Gastroesophageal sphincter (tissue), 4 donors: ENCODE results near the gene ZBTB20. TPM values are rescaled to one million over a fixed set of nuclear protein-coding genes. Genes with fewer than 3 reads are reported as not detected.

ENCODE experiments used
- ATAC-seq: fragments of 150-250 bp; one replicate; pipeline ENCODE4 v1.9.1; 2016; ENCODE audit warnings: mild to moderate bottlenecking, moderate library complexity
- H3K27ac ChIP-seq, 4 donors: fragments of 200-600 bp; sonication (generic) in 3 of 4; 1 replicate in 3 of 4; 2 replicates in 1 of 4; pipeline ENCODE4 v1.5.1; 2016 to 2019
- H3K27me3 ChIP-seq: fragments of 200-600 bp; sonication (generic); one replicate; pipeline ENCODE4 v1.5.1; 2019
- H3K36me3 ChIP-seq, 2 donors: fragments of 200-600 bp; sonication (generic); one replicate each; pipeline ENCODE4 v1.5.1; 2019; ENCODE audit warnings: control low read depth in 1 of 2
- H3K4me1 ChIP-seq, 3 donors: fragments of 200-600 bp; sonication (generic); 1 replicate in 2 of 3; 2 replicates in 1 of 3; pipeline ENCODE4 v1.5.1; 2016 to 2019; ENCODE audit warnings: control low read depth in 2 of 3
- H3K4me3 ChIP-seq, 2 donors: fragments of 200-600 bp; sonication (generic); one replicate each; pipeline ENCODE4 v1.5.1; 2019; ENCODE audit warnings: mild to moderate bottlenecking in 1 of 2, moderate library complexity in 1 of 2
- H3K9me3 ChIP-seq, 3 donors: fragments of 200-600 bp; sonication (generic); one replicate each; pipeline ENCODE4 v1.5.1; 2017 to 2019; ENCODE audit warnings: control low read depth in 2 of 3
- EP300 ChIP-seq: sonication (generic); formaldehyde crosslinking; IDR thresholded peaks from one replicate; pipeline ENCODE4 v1.6.1; 2017; ENCODE audit warnings: antibody characterized with exemption, mild to moderate bottlenecking
- POLR2A ChIP-seq, 2 donors: fragments of 450-650 bp; IDR thresholded peaks; one replicate each; pipeline ENCODE4 v1.6.1; 2017; ENCODE audit warnings: antibody characterized with exemption in 2 of 2, mild to moderate bottlenecking in 2 of 2, moderate library complexity in 1 of 2
- POLR2AphosphoS5 ChIP-seq: sonication (generic); formaldehyde crosslinking; IDR thresholded peaks from one replicate; pipeline ENCODE4 v1.6.1; 2017; ENCODE audit warnings: antibody characterized with exemption
- WGBS, 2 donors: methylation state at CpG; one replicate each; pipeline ENCODE4 v1.1.5; 2018; ENCODE audit warnings: low coverage in 1 of 2; 5-methylcytosine and 5-hydroxymethylcytosine counted together
- total RNA-seq, 4 donors: library from RNA; depleted of rRNA; stranded (reverse); fragments of >200 nt; gene quantifications; one replicate each; pipeline ENCODE4 v1.1.0, GENCODE V29; 2016
- TF ChIP-seq, protein P1 (sequence below), 4 experiments: fragments of 200-600 bp in 2 of 4; fragments of 450-650 bp in 2 of 4; sonication (generic) in 1 of 4; IDR thresholded peaks; one replicate each; pipeline ENCODE4 v1.5.1; 2017 to 2019; ENCODE audit warnings: antibody characterized with exemption in 4 of 4, mild to moderate bottlenecking in 2 of 4, moderate library complexity in 2 of 4

Gene ZBTB20
- total RNA-seq, 4 donors from 2014 or later = 53.1 to 113 (median 98.4) TPM

DNA sequence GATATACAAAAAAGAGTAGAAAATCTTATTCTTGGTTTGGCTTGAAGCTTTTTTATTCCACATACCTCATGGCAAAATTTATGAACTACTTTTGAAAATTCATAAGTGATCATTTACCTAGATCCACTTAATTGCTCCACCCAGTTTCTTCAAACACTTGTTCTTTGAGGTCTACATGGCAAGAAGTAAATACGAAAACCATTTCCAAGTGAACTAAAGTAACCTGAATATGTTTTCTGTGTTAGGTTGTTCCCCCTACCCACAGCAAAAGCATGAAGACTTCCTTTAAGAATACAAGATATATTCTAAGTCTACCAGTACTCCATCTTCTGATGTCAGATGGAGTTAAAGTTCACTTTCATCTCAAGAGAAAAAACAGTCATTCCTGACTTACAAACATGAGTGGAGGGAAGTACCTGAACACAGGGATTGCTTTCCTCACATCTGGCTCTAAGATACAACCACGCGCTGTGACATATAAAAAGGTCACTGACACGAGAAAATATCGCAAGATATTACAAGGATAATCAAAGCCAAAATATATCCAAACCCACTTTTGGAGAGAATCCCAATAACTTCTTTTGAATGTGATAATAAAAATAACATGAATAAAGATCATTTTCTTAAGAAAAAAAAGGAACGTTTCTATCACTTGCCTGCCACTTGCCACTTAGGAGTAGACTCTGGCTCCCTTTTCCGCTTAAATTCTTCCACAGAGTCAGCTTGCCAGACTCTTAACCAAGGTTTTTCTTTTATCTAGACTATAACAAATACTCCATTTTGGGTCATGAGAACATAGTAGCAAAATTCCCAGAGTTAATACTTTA, 428.8 kb downstream of the ZBTB20 start:
- ATAC-seq = no peak
- H3K36me3 ChIP-seq = no peaks in the 10 kb centered on the region
- H3K27me3 ChIP-seq = no peaks in the 10 kb centered on the region
- no peaks in the 10 kb centered on the region for H3K9me3 ChIP-seq
- no peak overlapping the region for H3K27ac ChIP-seq
- H3K4me3 ChIP-seq = no peak overlapping the region
- WGBS, 2 donors = 80 to 88% methylated on average over 6 to 7 of the region's 7 CpGs
- H3K4me1 ChIP-seq = peaks cover 0 to 17% (median 0%) of the 10 kb centered on the region in 3 donors
- TF ChIP-seq, protein P1, sequence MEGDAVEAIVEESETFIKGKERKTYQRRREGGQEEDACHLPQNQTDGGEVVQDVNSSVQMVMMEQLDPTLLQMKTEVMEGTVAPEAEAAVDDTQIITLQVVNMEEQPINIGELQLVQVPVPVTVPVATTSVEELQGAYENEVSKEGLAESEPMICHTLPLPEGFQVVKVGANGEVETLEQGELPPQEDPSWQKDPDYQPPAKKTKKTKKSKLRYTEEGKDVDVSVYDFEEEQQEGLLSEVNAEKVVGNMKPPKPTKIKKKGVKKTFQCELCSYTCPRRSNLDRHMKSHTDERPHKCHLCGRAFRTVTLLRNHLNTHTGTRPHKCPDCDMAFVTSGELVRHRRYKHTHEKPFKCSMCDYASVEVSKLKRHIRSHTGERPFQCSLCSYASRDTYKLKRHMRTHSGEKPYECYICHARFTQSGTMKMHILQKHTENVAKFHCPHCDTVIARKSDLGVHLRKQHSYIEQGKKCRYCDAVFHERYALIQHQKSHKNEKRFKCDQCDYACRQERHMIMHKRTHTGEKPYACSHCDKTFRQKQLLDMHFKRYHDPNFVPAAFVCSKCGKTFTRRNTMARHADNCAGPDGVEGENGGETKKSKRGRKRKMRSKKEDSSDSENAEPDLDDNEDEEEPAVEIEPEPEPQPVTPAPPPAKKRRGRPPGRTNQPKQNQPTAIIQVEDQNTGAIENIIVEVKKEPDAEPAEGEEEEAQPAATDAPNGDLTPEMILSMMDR (IDR thresholded peaks at IDR 0.05) = no peak
- TF ChIP-seq POLR2A (IDR thresholded peaks at IDR 0.05) (no peak), POLR2AphosphoS5 (no peak), EP300 (no peak)

DNA sequence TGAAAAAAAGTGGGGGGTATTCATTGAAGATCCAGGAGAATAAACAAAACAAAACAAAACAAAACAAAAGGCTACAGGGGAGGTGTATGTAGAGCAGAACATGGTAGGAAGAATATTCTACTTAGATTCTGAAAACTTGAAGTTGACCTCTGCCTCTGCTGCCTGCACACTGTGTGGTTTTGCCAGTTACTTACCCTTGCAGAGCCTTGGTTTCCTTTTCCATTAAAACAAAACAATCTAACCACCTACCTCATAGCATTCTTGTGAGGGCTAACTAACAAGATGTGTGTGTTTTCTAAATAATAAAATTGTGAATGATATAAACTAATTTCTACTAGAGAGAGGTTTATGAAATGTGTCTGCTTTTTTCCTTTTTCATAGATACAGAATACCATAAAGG, 430.2 kb downstream of the ZBTB20 start:
- H3K4me3 ChIP-seq = no peak overlapping the region
- ATAC-seq = no peak
- H3K4me1 ChIP-seq = peaks cover 0 to 17% (median 0%) of the 10 kb centered on the region in 3 donors
- H3K27ac ChIP-seq = no peak overlapping the region
- no peaks in the 10 kb centered on the region for H3K27me3 ChIP-seq
- TF ChIP-seq POLR2AphosphoS5 = no peak
- TF ChIP-seq, protein P1 (IDR thresholded peaks at IDR 0.05) = no peak
- no peak for TF ChIP-seq POLR2A (IDR thresholded peaks at IDR 0.05)
- no peak for TF ChIP-seq EP300
- H3K36me3 ChIP-seq = no peaks in the 10 kb centered on the region
- no peaks in the 10 kb centered on the region for H3K9me3 ChIP-seq

DNA sequence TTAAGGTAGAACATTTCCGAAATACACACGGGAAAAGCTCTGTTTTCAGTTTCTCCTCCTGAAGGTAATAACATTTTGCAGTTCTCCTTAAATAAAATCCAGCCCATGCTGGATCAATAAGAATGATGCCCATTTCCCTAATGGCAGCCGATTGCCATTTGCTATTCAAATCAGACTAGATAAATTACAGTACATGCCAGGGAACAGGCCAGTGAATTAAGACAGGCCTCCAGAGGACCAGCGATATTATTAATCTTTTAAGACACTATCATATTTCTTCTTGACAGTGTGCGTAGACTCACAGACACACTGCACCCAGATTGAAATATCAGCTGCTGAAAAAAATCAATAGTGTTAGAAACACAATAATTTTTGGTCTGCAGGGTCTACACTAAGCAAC, 431.0 kb downstream of the ZBTB20 start:
- no peaks in the 10 kb centered on the region for H3K27me3 ChIP-seq
- TF ChIP-seq POLR2AphosphoS5 (no peak), POLR2A (IDR thresholded peaks at IDR 0.05) (no peak), EP300 (no peak)
- TF ChIP-seq, protein P1 (IDR thresholded peaks at IDR 0.05) = no peak
- H3K4me1 ChIP-seq = peaks cover 0 to 17% (median 0%) of the 10 kb centered on the region in 3 donors
- no peak overlapping the region for H3K27ac ChIP-seq
- 78 to 92% methylated on average over 4 to 5 of the region's 5 CpGs for WGBS, 2 donors
- ATAC-seq = no peak
- no peaks in the 10 kb centered on the region for H3K36me3 ChIP-seq
- no peaks in the 10 kb centered on the region for H3K9me3 ChIP-seq
- H3K4me3 ChIP-seq = no peak overlapping the region

DNA sequence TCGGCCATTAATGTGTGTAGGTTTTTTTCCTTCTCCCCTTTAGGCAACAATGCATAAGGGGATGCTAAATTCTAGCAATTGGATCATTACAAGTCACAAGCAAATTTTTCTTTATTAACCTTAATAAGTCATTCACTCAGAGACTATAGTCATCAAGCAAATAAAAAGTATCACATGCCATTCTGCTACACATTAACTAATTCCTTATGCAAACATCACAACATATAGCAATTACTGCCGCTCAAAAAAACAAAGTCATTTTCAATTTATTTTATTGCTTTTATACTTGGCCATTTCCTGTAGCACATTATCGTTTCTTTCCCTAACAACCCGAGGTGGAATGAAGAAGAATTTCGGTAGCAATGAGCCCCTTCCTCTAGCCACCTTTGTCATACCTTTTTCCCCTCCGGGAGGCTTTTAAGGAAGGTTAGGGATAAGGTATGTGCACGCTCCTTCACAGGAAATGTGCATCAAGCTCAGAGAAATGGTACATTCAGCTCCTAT, 432.1 kb downstream of the ZBTB20 start:
- ATAC-seq = no peak
- no peaks in the 10 kb centered on the region for H3K36me3 ChIP-seq
- H3K27ac ChIP-seq = no peak overlapping the region
- no peaks in the 10 kb centered on the region for H3K27me3 ChIP-seq
- H3K4me1 ChIP-seq = peaks cover 0 to 9% (median 0%) of the 10 kb centered on the region in 3 donors
- TF ChIP-seq EP300 (no peak), POLR2A (IDR thresholded peaks at IDR 0.05) (no peak), POLR2AphosphoS5 (no peak)
- TF ChIP-seq, protein P1 (IDR thresholded peaks at IDR 0.05) = no peak
- no peak overlapping the region for H3K4me3 ChIP-seq
- no peaks in the 10 kb centered on the region for H3K9me3 ChIP-seq
- 80 to 90% methylated on average over 6 to 7 of the region's 7 CpGs for WGBS, 2 donors

DNA sequence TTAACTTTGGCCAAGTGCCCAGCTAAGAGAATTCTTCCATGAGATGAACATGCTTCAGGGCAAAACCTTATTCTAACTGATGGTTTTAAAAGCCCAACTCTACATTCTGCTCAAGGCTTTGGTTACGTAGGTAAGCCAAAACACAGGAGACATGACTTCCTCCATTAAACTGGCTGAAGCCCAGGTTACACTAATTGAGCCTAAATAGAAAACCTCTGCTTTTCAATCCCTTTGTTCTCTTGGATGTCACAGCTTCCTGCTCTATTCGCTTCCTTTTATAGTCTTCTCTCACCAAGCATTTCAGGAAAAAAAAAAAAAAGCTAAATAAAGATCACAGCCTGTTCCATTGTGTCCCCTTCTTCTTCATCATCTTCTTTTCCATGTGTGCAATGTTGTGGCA, 432.9 kb downstream of the ZBTB20 start:
- H3K9me3 ChIP-seq = no peaks in the 10 kb centered on the region
- no peak overlapping the region for H3K4me3 ChIP-seq
- H3K27ac ChIP-seq = no peak overlapping the region
- 85 to 88% methylated on average over 2 of the region's 2 CpGs for WGBS, 2 donors
- no peak for TF ChIP-seq EP300
- TF ChIP-seq, protein P1 (IDR thresholded peaks at IDR 0.05) = no peak
- no peak for TF ChIP-seq POLR2A (IDR thresholded peaks at IDR 0.05)
- H3K4me1 ChIP-seq = peaks cover 0 to 3% (median 0%) of the 10 kb centered on the region in 3 donors
- no peak for ATAC-seq
- no peaks in the 10 kb centered on the region for H3K36me3 ChIP-seq
- no peaks in the 10 kb centered on the region for H3K27me3 ChIP-seq
